GM23248 (cell line): Measurements from ENCODE around the gene FOXK1.

ENCODE experiments used
- EZH2 ChIP-seq: fragments of 200-600 bp; sonication (generic); IDR thresholded peaks from 2 replicates; pipeline ENCODE4 v1.6.1; 2018; ENCODE audit warnings: antibody characterized with exemption, mild to moderate bottlenecking; ENCODE audit not compliant: insufficient read depth, poor library complexity, severe bottlenecking
- EZH2phosphoT487 ChIP-seq: fragments of 200-600 bp; sonication (generic); IDR thresholded peaks from 2 replicates; pipeline ENCODE4 v1.6.1; 2018; ENCODE audit warnings: antibody characterized with exemption, moderate library complexity, mild to moderate bottlenecking, low read depth; ENCODE audit not compliant: insufficient read depth

- TF ChIP-seq EZH2phosphoT487 (no peak), EZH2 (no peak)
These were observed 25.9 kb downstream of the FOXK1 start for GRCh38 chr7:4707980-4708411.
